WTC11 (cell line): Measurements from ENCODE around the gene CFAP221. TPM values are rescaled to one million over a fixed set of nuclear protein-coding genes. Genes with fewer than 3 reads are reported as not detected.

Experiments
- ATF2 ChIP-seq: sonication (generic); formaldehyde crosslinking; IDR thresholded peaks from 2 replicates; pipeline ENCODE4 v1.8.1; 2022; ENCODE audit warnings: low read depth, missing genetic modification reagents, borderline replicate concordance
- CDX4 ChIP-seq: fragments of 250-450 bp; sonication (Bioruptor Pico); IDR thresholded peaks from 2 replicates; pipeline ENCODE4 v1.9.0; 2021; ENCODE audit warnings: moderate library complexity, mild to moderate bottlenecking, inconsistent platforms, borderline replicate concordance
- E2F1 ChIP-seq: sonication (generic); formaldehyde crosslinking; IDR thresholded peaks from 2 replicates; pipeline ENCODE4 v1.8.0; 2022; ENCODE audit warnings: mild to moderate bottlenecking, missing genetic modification reagents
- E2F4 ChIP-seq: sonication (generic); formaldehyde crosslinking; IDR thresholded peaks from 2 replicates; pipeline ENCODE4 v1.8.1; 2022; ENCODE audit warnings: low read depth, mild to moderate bottlenecking, moderate library complexity, missing genetic modification reagents, borderline replicate concordance
- EMX1 ChIP-seq: fragments of 250-450 bp; sonication (Bioruptor Pico); IDR thresholded peaks from 2 replicates; pipeline ENCODE4 v1.8.0; 2021; ENCODE audit warnings: mild to moderate bottlenecking
- ESRRA ChIP-seq: sonication (generic); formaldehyde crosslinking; IDR thresholded peaks from 2 replicates; pipeline ENCODE4 v1.8.1; 2022; ENCODE audit warnings: mild to moderate bottlenecking, missing genetic modification reagents, borderline replicate concordance
- ETV6 ChIP-seq: sonication (generic); formaldehyde crosslinking; IDR thresholded peaks from 2 replicates; pipeline ENCODE4 v1.8.1; 2022; ENCODE audit warnings: mild to moderate bottlenecking, missing genetic modification reagents
- FOXP1 ChIP-seq: sonication (generic); formaldehyde crosslinking; IDR thresholded peaks from 2 replicates; pipeline ENCODE4 v1.8.0; 2022; ENCODE audit warnings: missing genetic modification reagents, mild to moderate bottlenecking, moderate library complexity, borderline replicate concordance
- GABPB1 ChIP-seq: sonication (generic); formaldehyde crosslinking; IDR thresholded peaks from 2 replicates; pipeline ENCODE4 v1.8.1; 2023; ENCODE audit warnings: mild to moderate bottlenecking, missing genetic modification reagents
- GTF2I ChIP-seq: fragments of 250-450 bp; sonication (Bioruptor Pico); conservative IDR thresholded peaks from 2 replicates; pipeline ENCODE4 v1.4.0; 2021; ENCODE audit warnings: mild to moderate bottlenecking
- JUN ChIP-seq: sonication (generic); formaldehyde crosslinking; IDR thresholded peaks from 2 replicates; pipeline ENCODE4 v1.8.0; 2023; ENCODE audit warnings: mild to moderate bottlenecking, missing genetic modification reagents
- KAT7 ChIP-seq: sonication (generic); formaldehyde crosslinking; IDR thresholded peaks from 2 replicates; pipeline ENCODE4 v1.8.1; 2023; ENCODE audit warnings: missing genetic modification reagents, mild to moderate bottlenecking, borderline replicate concordance
- MAX ChIP-seq: sonication (generic); formaldehyde crosslinking; IDR thresholded peaks from 2 replicates; pipeline ENCODE4 v1.8.0; 2022; ENCODE audit warnings: mild to moderate bottlenecking, missing genetic modification reagents
- MLX ChIP-seq: sonication (generic); formaldehyde crosslinking; IDR thresholded peaks from 2 replicates; pipeline ENCODE4 v1.8.1; 2023; ENCODE audit warnings: mild to moderate bottlenecking, missing genetic modification reagents, moderate library complexity
- MYBL2 ChIP-seq: sonication (generic); formaldehyde crosslinking; IDR thresholded peaks from 2 replicates; pipeline ENCODE4 v1.8.1; 2023; ENCODE audit warnings: mild to moderate bottlenecking, moderate library complexity, missing genetic modification reagents
- NFATC4 ChIP-seq: fragments of 250-450 bp; sonication (Bioruptor Pico); IDR thresholded peaks from 2 replicates; pipeline ENCODE4 v1.9.0; 2021; ENCODE audit warnings: mild to moderate bottlenecking
- NFE2L1 ChIP-seq: sonication (generic); formaldehyde crosslinking; IDR thresholded peaks from 2 replicates; pipeline ENCODE4 v1.8.1; 2023; ENCODE audit warnings: missing genetic modification reagents
- PREB ChIP-seq: sonication (generic); formaldehyde crosslinking; IDR thresholded peaks from 2 replicates; pipeline ENCODE4 v1.8.1; 2022; ENCODE audit warnings: mild to moderate bottlenecking, missing genetic modification reagents, moderate library complexity, borderline replicate concordance
- RORB ChIP-seq: fragments of 250-450 bp; sonication (Bioruptor Pico); IDR thresholded peaks from 2 replicates; pipeline ENCODE4 v1.9.0; 2021; ENCODE audit warnings: mild to moderate bottlenecking
- TEAD4 ChIP-seq: sonication (generic); formaldehyde crosslinking; IDR thresholded peaks from 2 replicates; pipeline ENCODE4 v1.8.0; 2022; ENCODE audit warnings: mild to moderate bottlenecking, missing genetic modification reagents
- TP53 ChIP-seq: sonication (generic); formaldehyde crosslinking; IDR thresholded peaks from 2 replicates; pipeline ENCODE4 v1.8.1; 2023; ENCODE audit warnings: mild to moderate bottlenecking, missing genetic modification reagents
- ZBTB21 ChIP-seq: sonication (generic); formaldehyde crosslinking; IDR thresholded peaks from 2 replicates; pipeline ENCODE4 v1.8.1; 2023; ENCODE audit warnings: mild to moderate bottlenecking, missing genetic modification reagents, borderline replicate concordance
- ZNF263 ChIP-seq: sonication (generic); formaldehyde crosslinking; IDR thresholded peaks from 2 replicates; pipeline ENCODE4 v1.8.1; 2022; ENCODE audit warnings: low read depth, mild to moderate bottlenecking, moderate library complexity, missing genetic modification reagents
- ZNF396 ChIP-seq: fragments of 250-450 bp; sonication (Bioruptor Pico); IDR thresholded peaks from 2 replicates; pipeline ENCODE4 v1.8.0; 2021; ENCODE audit warnings: mild to moderate bottlenecking, moderate library complexity, borderline replicate concordance
- ZNF416 ChIP-seq: fragments of 250-450 bp; sonication (Bioruptor Pico); IDR thresholded peaks from 2 replicates; pipeline ENCODE4 v1.9.0; 2021; ENCODE audit warnings: mild to moderate bottlenecking, inconsistent platforms
- ZNF425 ChIP-seq: fragments of 250-450 bp; sonication (Bioruptor Pico); conservative IDR thresholded peaks from 2 replicates; pipeline ENCODE4 v1.9.0; 2021; ENCODE audit warnings: mild to moderate bottlenecking
- total RNA-seq: library from RNA; stranded (reverse); gene quantifications from 3 replicates; pipeline ENCODE4 v1.2.3, GENCODE V29; 2021

Gene CFAP221
- total RNA-seq, 1 experiment from 2014 or later = 0.35 TPM

GRCh38 chr2:119523952-119524694, 20.1 kb upstream of the CFAP221 start, which contains the start of gene SCTR (continued):
- TF ChIP-seq FOXP1 (CRISPR knock-in tag) (peak; percentile 66; the same call in 1 of the 2 replicates), ZNF425 (no peak), MYBL2 (0 out of 2 replicates have a peak, but pooled peaks have one; percentile 67), ESRRA (CRISPR knock-in tag) (no peak; the same call in 1 of the 2 replicates), NFATC4 (CRISPR knock-in tag) (no peak), TEAD4 (CRISPR knock-in tag) (no peak), ZNF396 (no peak), PREB (CRISPR knock-in tag) (no peak), GTF2I (CRISPR knock-in tag) (no peak; the same call in 1 of the 2 replicates), KAT7 (CRISPR knock-in tag) (no peak), E2F4 (CRISPR knock-in tag) (no peak), MLX (CRISPR knock-in tag) (no peak), ZBTB21 (CRISPR knock-in tag) (no peak), E2F1 (no peak), CDX4 (CRISPR knock-in tag) (no peak), NFE2L1 (CRISPR knock-in tag) (no peak), ETV6 (peak; percentile 59; the same call in 1 of the 2 replicates), GABPB1 (CRISPR knock-in tag) (no peak), TP53 (CRISPR knock-in tag) (peak; percentile 25; the same call in 1 of the 2 replicates), JUN (peak; percentile 46; the same call in 1 of the 2 replicates), ZNF416 (CRISPR knock-in tag) (no peak), ATF2 (CRISPR knock-in tag) (no peak), ZNF263 (CRISPR knock-in tag) (peak; percentile 49; the same call in 1 of the 2 replicates), MAX (peak; percentile 57; the same call in 1 of the 2 replicates), RORB (CRISPR knock-in tag) (no peak), EMX1 (CRISPR knock-in tag) (no peak)
